ENCODE measurements around the gene CYP4F11. TPM values are rescaled to one million over a fixed set of nuclear protein-coding genes. Genes with fewer than 3 reads are reported as not detected.
"Not testable (repeated sequence)": the region's sequence is repeated elsewhere in the genome, so short reads cannot be mapped to it uniquely, and the experiment has no call there.

The CYP4F11 gene
- not detected in 2 replicates for total RNA-seq

- TF ChIP-seq CTCF (IDR thresholded peaks at IDR 0.05; ENCODE audit: insufficient read depth, low read depth, low read length), result no peak
- no peak for DNase-seq (ENCODE audit: low read depth)
- H3K4me3 ChIP-seq (ENCODE audit: low read depth, low read length), result no peak within 1 kb of the TSS
Observed at GRCh38 chr19:15934332-15935078, at the start of gene CYP4F11. Gene CYP4F11 (minus strand): TSS chr19:15934529. CDS start chr19:15934408, 121 bp downstream.

- no peak overlapping the region for H3K4me3 ChIP-seq (ENCODE audit: low read depth, low read length)
- no peak for DNase-seq (ENCODE audit: low read depth)
- TF ChIP-seq CTCF (IDR thresholded peaks at IDR 0.05; ENCODE audit: insufficient read depth, low read depth, low read length), result no peak
Observed at GRCh38 chr19:15979293-15979692, 45.0 kb upstream of the CYP4F11 start.

- DNase-seq (ENCODE audit: low read depth), result no peak
- no peak overlapping the region for H3K4me3 ChIP-seq (ENCODE audit: low read depth, low read length)
- TF ChIP-seq CTCF (IDR thresholded peaks at IDR 0.05; ENCODE audit: insufficient read depth, low read depth, low read length), result no peak
Observed at GRCh38 chr19:15977690-15978089, 43.4 kb upstream of the CYP4F11 start.

- H3K4me3 ChIP-seq (ENCODE audit: low read depth, low read length), result no peak overlapping the region
- no peak for DNase-seq (ENCODE audit: low read depth)
- TF ChIP-seq CTCF (IDR thresholded peaks at IDR 0.05; ENCODE audit: insufficient read depth, low read depth, low read length), result no peak
Observed at GRCh38 chr19:15976836-15977689, 42.7 kb upstream of the CYP4F11 start.

- TF ChIP-seq CTCF (IDR thresholded peaks at IDR 0.05; ENCODE audit: insufficient read depth, low read depth, low read length), result no peak
- H3K4me3 ChIP-seq (ENCODE audit: low read depth, low read length), result no peak overlapping the region
- no peak for DNase-seq (ENCODE audit: low read depth)
Observed at GRCh38 chr19:15974856-15975255, 40.5 kb upstream of the CYP4F11 start.

- H3K4me3 ChIP-seq (ENCODE audit: low read depth, low read length); DNase-seq (ENCODE audit: low read depth): not testable (repeated sequence)
Observed at GRCh38 chr19:15972043-15972442, 37.7 kb upstream of the CYP4F11 start.

- no peak for TF ChIP-seq CTCF (IDR thresholded peaks at IDR 0.05; ENCODE audit: insufficient read depth, low read depth, low read length)
- DNase-seq (ENCODE audit: low read depth), result no peak
Observed at GRCh38 chr19:15971224-15971780, 37.0 kb upstream of the CYP4F11 start.

More at GRCh38 chr19:15971224-15971780, 37.0 kb upstream of the CYP4F11 start:
- no peak overlapping the region for H3K4me3 ChIP-seq (ENCODE audit: low read depth, low read length)

Measured in fibroblast of villous mesenchyme (primary cell).